Forelimb muscle (tissue), 1 donor: ENCODE data around the gene ARHGEF11. TPM values are rescaled to one million over a fixed set of nuclear protein-coding genes. Genes with fewer than 3 reads are reported as not detected.
"Not testable (repeated sequence)": the region's sequence is repeated elsewhere in the genome, so short reads cannot be mapped to it uniquely, and the experiment has no call there.

Experiments
- DNase-seq: peaks from one replicate; pipeline ENCODE4 v3.0.0-alpha.2; 2013; ENCODE audit warnings: low read depth
- polyA plus RNA-seq: library from polyadenylated mRNA; unstranded; fragments of 120-200 nt; gene quantifications from one replicate; pipeline ENCODE4 v1.2.1, GENCODE V29; 2013; ENCODE audit not compliant: insufficient read length

The ARHGEF11 gene, protein sequence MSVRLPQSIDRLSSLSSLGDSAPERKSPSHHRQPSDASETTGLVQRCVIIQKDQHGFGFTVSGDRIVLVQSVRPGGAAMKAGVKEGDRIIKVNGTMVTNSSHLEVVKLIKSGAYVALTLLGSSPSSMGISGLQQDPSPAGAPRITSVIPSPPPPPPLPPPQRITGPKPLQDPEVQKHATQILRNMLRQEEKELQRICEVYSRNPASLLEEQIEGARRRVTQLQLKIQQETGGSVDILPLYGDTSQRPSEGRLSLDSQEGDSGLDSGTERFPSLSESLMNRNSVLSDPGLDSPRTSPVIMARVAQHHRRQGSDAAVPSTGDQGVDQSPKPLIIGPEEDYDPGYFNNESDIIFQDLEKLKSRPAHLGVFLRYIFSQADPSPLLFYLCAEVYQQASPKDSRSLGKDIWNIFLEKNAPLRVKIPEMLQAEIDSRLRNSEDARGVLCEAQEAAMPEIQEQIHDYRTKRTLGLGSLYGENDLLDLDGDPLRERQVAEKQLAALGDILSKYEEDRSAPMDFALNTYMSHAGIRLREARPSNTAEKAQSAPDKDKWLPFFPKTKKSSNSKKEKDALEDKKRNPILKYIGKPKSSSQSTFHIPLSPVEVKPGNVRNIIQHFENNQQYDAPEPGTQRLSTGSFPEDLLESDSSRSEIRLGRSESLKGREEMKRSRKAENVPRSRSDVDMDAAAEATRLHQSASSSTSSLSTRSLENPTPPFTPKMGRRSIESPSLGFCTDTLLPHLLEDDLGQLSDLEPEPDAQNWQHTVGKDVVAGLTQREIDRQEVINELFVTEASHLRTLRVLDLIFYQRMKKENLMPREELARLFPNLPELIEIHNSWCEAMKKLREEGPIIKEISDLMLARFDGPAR (N-terminal part only)
- 20.0 TPM for polyA plus RNA-seq

DNA sequence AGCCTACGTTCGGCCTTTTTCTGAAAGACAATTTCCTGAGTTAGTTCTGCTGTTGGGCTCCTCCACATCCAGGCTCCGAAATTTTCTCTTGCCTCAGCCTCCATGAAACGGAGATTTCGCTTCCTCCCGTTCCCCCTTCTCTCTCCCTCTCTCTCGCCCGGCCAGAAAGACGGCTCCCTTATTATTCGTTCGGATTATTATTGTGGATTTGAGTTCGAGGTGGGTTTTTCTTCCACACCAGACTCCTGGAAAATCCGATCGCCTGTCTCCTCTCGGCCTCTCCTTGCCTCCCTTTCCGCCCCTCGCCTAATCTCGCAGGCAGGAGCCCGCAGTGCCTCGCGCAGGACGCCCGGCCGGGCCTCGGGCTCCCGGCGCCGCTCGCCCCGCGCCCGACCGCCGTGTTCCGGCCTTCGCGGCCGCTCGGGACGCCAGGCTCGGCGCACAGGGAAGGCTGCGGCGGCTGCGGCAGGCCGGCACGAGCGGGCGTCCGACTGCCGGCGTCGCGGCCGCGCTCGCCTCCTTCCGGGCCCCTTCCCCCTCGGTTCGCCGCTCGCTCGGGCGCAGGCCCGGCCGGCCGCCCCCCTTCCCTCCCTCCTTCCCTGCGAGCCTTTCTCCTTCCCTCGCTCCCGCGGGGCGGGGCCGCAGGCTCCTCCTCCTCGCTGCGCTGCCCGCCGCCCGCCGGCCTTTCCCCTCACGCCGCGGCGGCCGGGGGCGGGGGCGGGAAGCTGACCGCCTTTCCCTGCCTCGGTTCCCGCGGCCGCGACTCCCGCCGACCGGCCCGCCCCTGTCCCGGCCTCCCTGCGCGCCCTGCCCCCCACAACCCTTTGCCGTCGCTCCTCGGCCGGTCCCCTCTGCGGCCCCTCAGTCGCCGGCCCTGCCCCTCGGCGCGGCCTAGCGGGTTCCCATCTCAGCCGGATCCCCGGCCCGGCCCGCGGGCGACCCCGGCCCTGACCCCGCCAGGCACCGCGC lies at the start of gene ARHGEF11:
ARHGEF11 (minus strand) TSS at position 493 of the 969 bp plus-strand sequence. CDS start 1,412 bp downstream, outside the sequence.
- DNase-seq = peak; percentile 80

DNA sequence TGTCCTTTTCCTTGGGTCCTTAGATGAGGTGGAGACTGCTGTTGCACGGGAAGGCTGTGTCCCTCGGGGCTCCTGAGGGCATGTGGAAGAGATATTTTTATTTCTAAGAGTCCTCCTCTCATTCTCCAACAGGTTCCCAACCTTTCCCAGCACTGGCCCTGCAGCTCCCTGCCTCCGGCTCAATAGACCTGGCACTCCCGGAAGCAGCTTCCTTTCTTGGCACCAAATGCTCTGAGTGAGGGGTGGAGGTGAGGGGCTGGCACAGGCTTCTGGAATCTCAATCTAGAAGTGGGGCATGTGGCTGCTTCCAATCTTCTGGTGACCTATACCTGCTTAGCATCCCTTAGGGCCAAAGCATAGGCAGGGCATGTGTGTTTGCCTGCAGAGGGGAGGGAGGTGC lies 49.5 kb upstream of the ARHGEF11 start:
- no peak for DNase-seq

DNA sequence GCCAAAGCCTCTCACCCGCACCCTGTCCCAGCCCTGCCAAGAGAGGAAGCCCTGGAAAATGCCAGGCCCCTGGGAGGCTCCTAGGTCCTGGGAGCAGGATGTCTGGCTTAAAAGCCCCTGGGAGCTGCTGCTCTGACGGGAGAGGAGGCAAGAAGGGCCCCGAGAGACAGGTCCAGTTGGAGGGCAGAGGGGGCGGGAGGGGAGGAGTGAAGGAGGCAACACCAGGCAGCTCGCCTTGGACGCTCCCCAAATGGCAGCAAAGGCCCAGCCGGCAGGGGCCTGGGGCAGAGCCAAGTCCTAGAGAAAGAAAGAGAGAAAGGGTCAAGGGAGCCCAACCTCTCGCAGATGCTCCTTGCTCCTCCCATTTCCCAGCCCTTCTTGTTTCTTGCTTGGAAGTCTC lies 47.3 kb upstream of the ARHGEF11 start:
- DNase-seq = no peak

DNA sequence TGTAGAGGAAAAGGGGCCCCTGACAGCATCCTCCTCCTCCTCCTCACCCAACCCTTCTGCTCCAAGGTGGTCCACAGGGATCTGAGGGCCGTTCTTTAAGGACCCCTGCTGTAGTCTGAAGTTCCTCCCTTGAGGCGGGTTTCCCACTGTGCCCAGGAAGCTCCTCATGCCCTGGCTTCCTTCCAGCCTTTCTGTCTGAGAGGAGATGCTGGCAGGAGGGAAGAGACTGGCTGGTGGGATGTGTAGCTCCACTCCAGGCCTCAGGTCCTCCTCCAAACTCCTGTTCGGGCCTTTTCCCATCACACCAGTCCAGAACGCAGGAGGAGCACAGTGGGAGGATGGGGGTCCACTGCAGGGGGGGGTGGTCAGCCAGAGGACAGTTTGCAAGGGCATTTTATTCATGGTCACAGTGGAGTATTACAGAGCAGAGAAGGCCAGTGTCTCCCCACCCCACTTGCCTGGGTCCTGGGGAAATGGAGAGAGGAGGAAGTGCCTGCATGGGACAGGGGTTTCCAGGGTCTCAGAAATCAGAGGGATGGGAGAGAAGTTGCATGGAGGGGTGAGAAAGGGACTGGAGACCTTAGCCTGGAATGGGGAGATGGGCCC lies 46.2 kb upstream of the ARHGEF11 start:
- DNase-seq = no peak

DNA sequence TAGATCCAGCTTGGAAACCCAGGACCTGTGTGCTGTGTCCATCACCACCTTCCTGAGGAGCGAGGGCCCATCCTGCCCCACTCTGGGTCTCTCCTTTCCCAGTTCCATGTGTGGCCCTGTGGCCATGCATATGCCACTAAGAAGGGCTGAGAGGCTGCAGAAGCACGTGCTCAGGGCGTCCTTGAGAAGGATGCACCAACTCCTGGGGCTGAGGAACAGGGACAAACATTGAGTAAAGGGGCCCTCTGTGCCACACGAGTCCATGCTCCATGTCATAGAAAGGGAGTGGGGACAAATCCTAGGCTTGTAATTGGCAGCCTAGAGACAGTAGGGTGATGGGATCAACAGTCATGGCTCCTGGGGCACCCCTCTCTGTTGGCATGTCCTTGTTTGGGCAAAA lies 45.6 kb upstream of the ARHGEF11 start:
- DNase-seq = no peak

DNA sequence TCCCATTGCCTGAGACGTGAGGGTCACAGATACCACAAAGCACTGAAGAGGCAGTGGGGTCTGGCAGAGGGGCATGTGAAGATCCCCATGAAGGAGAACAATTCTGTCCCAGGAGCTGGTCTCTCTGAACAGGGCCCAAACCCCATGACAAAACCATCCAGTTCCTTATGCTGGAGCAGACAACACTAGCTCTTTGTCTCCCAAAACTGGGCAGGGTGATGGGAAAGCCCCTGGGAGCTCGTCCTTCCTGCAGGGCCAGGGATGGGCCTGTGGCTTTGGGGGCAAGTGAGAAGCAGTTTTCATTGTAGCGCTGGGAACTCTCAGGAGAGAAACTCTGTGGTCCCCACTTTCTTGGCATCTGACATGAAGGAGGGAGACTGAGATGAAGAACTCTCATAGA lies 45.2 kb upstream of the ARHGEF11 start:
- no peak for DNase-seq

DNA sequence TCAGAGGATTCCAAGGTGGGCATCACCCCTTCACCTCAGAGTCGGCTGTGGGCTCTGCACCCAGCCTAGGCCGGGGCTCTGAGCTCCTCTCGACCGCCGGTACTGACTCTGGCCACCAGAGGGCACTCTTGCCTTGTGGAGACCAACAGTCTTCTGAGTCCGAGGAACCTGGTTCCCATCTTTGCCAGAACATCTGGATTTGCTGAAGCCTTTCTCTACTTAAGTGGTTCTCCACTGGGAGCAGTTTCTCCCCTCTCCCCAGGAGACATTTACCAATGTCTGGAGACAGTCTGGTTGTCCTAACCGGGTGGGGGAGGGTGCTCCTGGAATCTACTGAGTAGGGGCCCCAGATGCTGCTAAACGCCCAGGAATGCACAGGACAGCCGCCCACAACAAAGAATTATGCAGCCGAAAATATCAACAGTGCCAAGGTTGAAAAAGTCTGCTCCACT lies 44.7 kb upstream of the ARHGEF11 start:
- DNase-seq = peak; percentile 84

DNA sequence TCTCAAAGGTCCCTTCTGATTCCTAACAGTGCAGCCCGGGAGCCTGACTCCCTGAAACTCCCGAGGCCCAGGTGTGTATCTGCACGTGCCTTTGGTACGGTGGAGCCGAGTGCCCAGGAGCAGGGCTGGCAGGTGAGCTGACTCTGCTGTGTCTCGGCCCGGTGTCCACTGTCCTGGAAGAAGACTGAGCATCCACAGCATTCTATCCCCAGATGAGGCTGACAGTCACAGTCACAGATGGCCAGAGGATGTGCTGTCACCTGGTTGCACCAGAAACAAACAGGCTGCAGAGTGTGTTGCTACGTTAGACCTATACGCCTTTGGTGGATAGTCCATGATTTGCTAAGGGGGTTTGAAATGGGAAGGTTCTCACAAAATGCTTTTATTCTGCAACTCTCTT lies 44.2 kb upstream of the ARHGEF11 start:
- DNase-seq = no peak

DNA sequence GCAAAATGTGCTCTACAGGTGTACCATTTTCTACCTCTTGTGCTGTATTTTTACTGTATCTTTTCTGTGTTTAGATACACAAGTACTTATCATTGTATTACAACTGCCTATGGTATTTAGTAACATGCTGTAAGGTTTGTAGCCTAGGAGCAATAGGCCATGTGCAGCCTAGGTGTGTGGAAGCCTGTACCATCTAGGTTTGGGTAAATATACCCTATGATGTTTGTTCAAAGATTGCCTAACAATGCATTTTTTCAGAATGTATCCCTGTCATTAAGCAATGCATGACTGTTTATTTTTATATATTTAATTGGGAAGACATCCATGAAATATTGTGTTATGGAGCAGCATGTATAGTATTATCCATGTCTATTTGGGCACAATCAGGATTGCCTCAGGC lies 43.1 kb upstream of the ARHGEF11 start:
- DNase-seq = no peak

DNA sequence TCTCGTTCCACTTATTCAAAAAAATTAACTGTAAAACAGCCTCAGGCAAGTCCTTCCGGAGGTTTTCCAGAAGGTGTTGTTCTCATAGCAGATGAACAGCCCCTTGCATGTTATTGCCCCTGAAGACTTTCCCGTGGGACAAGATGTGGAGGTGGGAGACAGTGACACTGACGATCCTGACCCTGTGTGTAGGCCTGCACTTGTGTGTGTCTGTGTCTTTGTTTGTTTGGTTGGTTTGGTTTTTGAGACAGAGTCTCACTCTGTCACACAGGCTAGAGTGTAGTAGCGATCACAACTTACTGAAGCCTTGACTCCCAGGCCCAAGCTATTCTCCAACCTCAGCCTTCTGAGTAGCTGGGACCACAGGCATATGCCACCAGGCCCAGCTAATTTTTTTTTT lies 41.5 kb upstream of the ARHGEF11 start:
- DNase-seq = no peak

DNA sequence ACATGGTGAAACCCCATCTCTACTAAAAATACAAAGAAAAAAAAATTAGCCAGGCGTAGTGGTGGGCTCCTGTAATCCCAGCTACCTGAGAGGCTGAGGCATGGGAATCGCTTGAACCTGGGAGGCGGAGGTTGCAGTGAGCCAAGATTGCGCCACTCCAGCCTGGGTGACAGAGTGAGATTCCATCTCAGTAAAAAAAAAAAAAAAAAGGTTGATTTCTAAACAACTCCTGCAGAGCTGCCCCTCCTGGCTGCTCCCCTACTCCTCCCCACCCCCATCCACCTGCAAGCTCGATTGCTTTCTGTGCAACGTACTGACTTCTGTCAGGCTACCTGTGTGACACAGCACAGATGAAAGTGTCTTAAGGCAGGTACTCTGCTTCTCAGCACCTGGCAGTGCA lies 40.8 kb upstream of the ARHGEF11 start:
- no peak for DNase-seq

DNA sequence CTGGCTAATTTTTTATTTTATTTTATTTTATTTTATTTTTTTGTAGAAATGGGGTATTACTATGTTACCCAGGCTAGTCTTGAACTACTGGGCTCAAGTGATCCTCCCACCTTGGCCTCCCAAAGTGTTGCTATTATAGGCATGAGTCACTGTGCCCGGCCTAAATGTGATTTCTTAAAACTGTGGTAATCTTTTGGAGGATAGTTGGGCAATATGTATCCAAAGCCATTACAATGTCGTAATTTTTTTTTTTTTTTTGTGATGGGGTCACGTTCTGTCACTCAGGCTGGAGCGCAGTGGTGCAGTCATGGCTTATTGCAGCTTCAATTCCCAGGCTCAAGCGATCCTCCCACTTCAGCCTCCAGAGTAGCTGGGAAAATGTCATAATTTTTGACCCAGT lies 39.9 kb upstream of the ARHGEF11 start:
- DNase-seq = no peak

DNA sequence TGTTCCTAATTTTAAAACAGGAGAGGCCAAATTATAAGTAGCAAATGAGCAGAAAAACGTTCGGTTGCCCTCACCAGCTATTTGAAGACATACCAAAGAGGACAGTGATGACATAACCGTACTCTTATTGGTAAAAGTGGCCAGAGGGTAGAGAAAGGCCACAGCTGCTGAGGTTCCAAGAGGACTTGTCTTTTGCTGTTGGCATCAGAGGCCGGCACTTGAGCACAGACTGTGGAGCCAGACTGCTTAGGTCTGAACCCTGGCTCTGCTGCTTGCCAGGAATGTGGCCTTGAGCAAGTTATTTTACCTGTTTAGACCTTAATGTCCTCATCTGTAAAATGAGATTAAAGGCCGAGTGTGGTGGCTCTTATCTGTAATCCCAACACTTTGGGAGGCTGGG lies 39.2 kb upstream of the ARHGEF11 start:
- DNase-seq = no peak

DNA sequence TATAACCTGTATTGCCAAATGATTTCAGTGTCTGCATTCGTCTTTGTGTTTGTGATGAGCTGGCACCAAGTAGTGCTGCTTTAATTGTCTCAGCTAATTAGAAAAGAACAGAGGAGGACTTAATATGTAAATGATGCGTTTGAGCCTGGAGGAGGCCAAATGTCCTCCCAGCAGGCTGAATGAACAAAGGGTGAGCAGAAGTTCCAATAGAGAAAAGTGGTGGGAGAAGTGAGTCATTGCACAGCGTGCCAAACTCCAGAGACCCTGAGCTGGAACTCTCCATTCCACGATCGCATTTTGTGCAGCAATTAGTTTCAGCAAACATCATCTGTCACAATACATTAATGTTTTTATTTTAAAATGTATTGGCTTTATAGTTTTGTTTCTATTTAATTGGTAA lies 36.2 kb upstream of the ARHGEF11 start:
- DNase-seq = no peak

DNA sequence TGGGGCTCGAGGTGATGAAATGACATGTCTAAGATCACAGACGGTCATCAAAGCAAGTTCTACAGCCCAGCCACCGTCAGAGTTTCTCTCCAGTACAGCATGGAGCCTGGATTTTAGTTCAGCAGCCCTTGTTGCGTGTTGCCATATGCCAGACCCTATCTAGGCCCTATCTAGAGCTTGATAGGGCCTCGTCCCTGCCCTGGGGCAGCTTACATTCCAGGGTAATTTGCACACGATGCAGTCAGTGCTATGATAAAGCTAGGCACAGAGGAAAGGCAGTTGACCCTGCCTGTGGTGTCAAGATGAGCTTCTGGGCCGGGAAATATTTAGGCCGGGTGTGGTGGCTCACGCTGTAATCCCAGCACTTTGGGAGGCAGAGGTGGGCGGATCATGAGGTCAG lies 35.2 kb upstream of the ARHGEF11 start:
- no peak for DNase-seq

DNA sequence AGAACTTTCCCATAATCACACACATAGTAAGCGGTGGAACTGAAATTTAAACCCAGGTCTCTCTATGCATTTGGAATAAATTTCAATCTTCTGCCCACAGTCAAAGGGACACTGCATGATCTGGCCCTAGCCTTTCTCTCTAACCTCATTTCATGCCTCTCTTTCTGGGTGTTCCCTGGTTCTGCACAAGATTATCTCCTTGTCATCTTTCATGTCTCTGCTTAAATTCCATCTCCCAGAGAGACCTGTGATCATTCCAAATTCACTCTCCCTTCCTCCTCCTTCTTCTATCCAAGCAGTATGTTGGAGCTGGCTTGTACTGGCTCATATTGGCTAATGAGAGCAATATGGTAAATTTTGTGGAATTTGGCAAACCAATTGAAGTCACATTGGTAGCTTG lies 31.9 kb upstream of the ARHGEF11 start:
- no peak for DNase-seq

DNA sequence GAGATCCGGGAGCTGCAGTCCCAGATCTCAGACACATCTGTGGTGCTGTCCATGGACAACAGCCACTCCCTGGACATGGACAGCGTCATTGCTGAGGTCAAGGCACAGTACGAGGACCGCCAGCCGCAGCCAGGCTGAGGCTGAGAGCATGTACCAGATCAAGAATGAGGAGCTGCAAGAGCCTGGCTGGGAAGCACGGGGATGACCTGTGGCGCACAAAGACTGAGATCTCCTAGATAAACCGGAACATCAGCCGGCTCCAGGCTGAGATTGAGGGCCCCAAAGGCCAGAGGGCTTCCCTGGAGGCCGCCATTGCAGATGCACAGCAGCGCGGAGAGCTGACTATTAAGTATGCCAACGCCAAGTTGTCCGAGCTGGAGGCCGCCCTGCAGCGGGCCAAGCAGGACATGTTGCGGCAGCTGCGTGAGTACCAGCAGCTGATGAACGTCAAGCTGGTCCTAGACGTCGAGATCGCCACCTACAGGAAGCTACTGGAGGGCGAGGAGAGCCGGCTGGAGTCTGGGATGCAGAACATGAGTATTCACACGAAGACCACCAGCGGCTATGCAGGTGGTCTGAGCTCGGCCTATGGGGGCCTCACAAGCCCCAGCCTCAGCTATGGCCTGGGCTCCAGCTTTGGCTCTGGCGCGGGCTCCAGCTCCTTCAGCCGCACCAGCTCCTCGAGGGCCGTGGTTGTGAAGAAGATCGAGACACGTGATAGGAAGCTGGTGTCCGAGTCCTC lies 28.6 kb upstream of the ARHGEF11 start:
- DNase-seq = peak; percentile 34

DNA sequence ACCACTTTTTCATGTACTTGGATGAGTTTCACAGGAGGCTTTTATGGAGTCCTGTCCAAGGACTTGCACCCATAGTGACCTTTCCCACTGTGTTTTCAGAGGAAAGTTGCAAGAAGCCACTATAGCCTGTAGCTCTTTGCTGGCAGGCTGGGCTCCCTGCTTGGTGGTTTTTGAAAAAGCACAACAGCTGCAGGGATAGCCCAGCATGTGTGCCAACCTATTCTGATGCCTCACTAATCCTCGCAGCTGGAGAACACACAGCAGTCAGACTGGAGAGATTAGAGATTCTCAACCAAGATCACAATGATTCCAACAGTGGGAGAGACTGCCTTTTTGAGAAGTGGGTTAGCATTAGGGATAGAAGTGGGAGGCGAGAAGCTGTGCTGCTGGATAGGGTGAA lies 24.1 kb upstream of the ARHGEF11 start:
- DNase-seq = no peak

DNA sequence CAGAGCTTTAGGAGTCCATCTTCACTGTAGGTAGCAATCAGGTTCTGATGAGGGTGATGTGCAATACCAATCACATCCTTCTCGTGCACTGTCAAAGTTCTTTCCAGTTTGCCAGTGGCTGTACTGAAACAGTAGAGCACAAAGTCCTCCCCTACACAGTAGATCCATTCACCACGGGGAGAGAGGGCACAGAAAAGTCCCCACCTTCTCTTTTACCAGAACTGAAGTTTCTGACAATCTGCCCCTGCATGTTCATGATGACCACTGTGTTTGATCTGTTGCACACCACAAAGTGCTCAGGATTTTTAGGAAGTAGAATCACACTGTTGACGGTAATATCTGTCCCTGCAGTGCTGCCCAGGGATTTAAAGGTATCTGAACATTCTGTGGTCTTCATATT lies 13.7 kb upstream of the ARHGEF11 start:
- not testable (repeated sequence) for DNase-seq

DNA sequence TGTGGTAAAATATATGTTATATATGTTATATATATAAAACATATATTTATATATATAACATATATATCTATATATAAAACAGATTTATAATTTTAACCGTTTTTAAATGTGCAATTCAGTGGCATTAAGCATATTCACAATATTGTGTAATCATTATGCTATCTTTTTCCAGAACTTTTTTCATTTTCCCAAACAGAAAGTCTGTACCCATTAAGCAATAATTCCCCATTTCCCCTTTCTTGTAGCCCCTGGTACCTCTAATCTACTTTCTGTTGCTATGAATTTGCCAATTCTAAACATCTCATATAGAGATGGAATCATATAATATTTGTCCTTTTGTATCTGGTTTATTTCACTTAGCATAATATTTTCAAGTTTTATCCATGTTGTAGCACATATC lies 10.7 kb upstream of the ARHGEF11 start:
- DNase-seq = no peak
